Stimulated activated CD4-positive, alpha-beta T cell treated with anti-CD3 and anti-CD28 coated beads, TNF-alpha, amount 100 ng/mL, for 4 hours (primary cell): ENCODE results near the gene GNB1L.
A peak's percentile ranks its signal among the peaks of the same experiment; 100 is the strongest.

ENCODE experiments used
- DNase-seq, 3 experiments: peaks; one replicate each; pipeline ENCODE4 v3.0.0-alpha.2; 2020; ENCODE audit warnings: low read depth in 3 of 3

GNB1L gene

DNA sequence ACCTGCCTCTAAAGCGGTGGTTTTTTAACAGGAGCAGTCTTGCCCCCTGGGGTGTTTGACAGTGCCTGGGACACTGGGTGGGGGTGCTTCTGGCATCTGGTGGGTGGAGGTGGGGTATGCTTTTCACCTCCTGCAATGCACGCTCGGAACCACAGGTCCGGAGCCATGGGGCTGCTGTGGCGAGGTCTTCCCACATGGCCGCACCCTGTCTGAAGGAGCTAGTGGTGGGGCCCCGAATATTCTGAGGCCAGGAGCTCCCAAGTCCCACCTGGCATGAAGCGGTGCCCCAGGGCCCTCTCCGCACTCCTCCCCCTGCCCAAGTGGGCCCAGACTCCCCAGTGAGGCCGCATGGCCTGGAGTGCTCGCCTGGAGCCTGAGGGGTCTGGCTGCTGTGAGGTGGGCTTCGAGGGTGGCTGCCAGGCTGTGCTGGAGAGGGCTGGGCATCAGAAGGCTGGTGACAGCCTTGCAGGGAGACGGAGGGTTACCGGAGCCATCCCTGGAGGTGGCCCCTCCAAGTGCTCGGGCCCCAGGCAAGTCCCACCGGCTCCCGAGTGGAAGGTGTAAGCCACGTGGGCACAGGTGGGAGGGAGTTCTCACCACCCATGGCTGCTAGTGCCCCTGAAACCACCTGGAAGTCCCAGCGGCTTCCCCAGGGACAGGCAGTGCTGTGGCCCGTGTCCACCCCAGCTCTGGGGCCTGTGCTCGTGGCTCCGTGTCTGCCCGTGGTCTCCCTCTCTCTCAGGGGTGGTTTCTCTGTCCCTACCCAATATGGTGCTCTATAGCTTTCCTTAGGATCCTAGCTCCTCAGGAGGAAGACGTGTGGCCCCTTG, 79.0 kb downstream of the GNB1L start:
- DNase-seq = no peak

DNA sequence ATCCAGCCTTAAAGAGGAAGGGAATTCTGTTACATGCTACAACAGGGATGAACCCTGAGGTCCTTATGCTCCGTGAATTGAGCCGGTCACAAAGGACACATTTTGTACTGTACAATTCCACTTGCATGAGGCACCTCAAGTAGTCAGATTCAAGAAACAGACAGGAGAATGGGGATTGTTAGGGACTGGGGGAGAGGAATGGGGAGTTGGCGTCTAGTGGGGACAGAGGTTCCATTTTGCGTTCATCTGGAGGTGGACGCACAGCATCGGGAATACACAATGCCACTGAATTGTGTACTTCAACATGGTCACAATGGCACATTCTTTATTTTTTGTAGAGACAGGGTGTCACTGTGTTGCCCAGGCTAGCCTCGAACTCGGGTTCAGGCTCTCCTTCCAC, 80.0 kb downstream of the GNB1L start:
- no peak for DNase-seq

DNA sequence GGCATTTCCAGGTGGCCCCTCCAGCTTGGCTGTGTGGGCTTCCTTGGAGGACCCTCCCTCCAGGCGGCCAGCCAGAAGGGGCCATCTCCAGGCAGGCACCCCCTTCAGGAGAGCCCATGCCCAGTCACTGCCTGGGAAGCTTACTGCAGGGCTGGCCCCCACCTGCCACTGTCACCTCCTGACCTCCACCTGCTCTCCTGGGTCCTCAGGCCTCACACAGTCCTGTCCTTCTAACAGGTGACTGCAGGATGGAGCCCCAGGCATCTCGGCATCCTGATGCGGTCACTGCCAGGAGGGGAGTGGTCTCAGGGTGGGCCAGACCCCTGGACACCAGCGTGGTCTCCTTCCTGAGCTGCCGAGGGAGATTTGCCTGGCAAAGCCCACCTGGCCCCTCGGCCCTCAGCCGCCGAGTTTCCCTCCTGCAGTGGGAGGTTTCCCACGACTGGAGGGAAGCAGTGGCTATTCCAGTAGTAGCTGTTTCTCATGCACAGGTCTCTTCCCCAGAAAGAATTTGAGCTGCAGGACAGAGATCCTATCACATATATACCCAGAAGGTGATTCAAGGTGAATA, 81.1 kb downstream of the GNB1L start:
- no peak for DNase-seq

DNA sequence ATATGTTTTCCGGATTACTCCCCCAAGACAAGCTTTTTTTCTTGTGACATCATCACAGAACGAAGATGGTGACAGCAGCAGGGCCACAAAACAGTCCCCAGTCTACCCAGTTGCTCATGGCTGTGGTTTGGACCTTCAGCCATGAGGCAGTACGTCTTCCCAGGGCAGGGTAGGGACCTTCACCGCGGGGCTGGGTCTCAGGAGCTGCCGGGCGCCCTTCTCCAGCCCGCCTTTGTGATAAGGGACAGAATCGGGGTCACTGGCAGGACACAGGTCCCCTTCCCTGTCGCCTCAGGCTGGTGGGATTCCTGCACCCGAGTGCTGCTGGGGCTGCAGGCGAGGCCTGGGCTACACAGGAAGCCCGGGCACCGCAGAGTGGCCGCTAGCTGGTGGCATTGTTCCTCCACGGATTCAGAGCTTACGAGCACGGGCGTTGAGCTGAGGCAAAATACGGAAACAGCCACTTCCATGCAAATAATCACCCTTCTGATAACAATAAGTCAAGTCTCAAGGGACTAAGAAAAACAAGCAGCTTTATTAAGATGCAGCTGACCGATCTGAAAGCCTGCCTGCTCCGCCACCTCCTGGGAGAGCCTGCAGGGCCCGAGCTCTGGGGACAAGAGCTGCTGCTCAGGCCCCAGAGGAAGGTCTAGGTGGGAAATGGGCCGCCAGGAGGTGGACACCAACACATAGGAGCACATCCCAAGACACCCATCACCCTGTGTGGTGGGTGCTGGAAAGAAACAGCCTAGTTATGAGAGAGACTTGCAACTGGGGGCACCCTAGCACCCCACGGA, 81.8 kb downstream of the GNB1L start:
- DNase-seq = no peak

DNA sequence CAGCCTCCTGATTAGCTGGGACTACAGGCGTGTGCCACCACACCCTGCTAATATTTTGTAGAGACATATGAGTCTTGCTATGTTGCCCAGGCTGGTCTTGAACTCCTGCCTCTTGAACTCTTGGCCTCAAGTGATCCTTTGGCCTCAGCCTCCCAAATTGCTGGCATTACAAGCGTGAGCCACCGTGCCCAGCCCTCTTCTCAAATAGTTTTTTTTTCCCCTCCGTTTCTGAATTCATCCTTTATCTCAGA, 82.3 kb downstream of the GNB1L start:
- no peak for DNase-seq

DNA sequence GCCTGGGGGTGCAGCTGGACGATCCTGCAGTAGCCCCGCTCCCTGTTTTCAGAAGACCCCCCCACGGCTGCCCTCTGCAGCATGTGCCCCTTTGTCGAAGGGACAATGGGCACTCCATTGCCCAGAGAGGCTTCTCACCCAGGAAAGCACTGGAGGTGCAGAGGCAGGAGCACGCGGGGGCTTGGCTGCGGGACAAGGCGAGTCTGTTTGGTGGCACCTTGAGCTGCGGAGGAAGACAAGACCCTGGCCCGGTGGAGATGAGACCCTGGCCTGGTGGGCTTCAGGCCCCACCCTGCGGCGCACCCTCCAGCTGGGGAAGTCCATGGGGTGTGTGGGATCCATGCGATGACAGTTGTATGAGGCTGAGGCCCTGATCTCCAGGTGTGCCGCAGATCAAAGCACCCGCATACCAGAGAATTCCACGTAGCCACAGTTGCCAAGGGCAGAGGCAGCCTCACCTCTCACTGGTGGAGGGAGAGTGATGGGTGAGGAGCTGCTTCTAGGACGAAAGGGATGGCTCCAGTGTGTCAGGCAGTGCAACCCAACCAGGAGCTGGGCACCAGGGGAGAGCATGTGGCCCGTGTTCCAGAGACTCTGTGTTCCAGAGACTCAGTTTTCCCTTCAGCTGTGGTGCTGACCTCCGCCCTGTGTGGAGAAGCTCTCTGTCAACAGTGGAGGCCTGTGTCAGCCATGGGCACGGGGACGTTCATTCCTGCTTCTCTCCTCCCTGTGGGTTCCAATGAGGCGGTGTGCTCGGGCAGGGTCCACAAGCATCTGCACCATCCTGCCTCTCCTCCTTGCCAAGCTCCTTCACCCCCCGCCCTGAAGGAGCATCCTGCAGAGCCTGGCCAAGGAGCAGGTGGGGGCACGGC, 84.1 kb downstream of the GNB1L start:
- DNase-seq = no peak

DNA sequence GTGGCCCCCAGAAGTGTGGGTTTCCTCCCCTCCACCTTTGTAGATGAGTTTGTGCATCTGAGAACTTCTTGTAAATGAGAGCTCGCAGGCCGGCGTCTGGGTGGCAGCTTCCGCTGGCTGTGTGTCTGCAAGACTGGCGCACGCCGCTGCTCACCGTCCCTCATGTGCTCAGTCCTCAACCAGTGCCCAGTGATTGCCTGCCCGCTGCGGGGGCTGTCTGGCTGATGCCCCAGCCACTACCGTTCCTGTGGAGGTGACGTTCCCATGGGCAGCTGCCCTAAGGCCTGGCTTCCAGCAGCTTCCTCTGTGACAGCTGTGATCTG, 85.3 kb downstream of the GNB1L start:
- DNase-seq = no peak

DNA sequence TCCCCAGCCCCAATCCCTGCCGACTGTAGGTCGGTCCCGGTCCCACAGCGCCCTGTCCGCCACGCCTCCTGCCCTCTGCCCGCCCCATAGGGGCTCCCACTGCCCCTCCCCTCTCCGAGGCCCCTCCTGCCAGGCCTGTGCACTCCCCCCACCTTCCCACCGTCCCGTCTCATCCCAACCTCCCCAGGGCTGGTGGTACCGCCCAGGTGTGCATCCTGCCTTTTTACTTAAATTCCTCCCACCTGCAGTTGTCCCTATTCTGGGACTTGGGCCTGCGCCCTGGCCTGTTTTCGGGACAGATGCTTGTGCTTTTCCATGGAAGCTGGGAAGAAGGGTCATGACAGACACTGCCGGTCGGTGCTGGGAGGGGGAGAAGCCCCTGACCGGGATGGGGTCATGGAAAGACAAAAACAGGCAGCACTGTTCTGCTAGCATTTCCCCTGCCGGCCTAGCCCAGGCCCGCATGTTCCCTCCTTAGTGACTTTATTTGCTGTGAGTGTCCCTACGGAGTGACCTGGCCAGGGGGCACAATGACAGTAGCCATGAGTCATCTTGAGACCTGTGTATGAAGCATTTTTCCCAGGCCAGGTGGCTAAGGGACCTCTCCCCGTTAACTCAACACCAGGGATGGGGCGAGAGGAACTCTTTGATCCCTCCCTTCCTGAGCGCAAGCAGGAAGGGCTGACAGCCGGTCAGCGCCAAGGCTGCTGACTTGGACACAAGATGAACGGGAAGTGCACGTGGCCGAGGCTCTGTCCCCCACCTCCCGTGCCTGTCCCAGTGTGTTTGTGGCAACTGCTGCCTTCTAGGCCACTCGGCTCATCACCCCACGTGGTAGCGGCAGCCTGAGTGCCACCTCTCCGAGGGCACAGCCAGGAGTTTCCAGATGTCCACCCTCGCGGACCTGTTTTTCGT, 87.0 kb downstream of the GNB1L start:
- no peak for DNase-seq

DNA sequence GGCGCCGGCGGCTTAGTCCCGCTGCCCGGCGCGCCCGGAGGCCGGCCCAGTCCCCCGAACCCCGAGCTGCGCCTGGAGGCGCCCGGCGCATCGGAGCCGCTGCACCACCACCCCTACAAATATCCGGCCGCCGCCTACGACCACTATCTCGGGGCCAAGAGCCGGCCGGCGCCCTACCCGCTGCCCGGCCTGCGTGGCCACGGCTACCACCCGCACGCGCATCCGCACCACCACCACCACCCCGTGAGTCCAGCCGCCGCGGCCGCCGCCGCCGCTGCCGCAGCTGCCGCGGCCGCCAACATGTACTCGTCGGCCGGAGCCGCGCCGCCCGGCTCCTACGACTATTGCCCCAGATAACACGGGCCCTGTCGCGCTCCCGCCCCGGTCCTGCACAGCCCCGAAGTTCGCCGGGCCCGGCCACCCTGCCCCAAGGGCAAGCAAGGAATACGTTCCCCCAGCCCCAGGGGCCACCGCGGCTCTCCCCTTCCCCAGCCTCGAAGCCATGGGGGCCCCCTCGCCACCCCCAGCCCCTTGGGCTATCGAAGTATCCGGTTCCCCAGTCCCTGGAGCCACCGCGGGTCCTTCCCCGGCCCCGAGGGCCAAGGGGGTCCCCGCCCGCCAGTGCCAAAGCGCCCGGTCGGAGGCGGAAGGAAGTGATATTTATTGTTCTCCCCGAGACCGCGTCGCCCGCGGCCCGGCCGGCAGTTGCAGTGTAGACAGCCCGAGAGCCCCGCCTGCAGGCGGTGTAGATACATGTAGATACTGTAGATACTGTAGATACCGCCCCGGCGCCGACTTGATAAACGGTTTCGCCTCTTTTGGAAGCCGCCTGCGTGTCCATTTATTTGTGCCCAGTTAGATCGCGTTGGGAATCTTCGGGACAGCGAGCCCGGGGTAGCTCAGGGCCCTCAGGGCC, 87.9 kb downstream of the GNB1L start:
- no peak for DNase-seq

DNA sequence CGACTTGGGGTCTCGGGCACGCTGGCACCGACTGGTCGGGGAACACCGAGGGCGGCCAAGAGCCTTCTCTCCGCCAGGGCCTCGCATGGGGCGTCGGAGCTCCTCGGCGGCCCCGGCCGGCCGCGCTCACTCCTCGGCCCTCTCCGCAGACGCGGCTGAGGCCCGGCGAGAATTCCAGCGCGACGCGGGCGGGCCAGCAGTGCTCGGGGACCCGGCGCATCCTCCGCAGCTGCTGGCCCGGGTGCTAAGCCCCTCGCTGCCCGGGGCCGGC, 88.5 kb downstream of the GNB1L start:
- no peak for DNase-seq

DNA sequence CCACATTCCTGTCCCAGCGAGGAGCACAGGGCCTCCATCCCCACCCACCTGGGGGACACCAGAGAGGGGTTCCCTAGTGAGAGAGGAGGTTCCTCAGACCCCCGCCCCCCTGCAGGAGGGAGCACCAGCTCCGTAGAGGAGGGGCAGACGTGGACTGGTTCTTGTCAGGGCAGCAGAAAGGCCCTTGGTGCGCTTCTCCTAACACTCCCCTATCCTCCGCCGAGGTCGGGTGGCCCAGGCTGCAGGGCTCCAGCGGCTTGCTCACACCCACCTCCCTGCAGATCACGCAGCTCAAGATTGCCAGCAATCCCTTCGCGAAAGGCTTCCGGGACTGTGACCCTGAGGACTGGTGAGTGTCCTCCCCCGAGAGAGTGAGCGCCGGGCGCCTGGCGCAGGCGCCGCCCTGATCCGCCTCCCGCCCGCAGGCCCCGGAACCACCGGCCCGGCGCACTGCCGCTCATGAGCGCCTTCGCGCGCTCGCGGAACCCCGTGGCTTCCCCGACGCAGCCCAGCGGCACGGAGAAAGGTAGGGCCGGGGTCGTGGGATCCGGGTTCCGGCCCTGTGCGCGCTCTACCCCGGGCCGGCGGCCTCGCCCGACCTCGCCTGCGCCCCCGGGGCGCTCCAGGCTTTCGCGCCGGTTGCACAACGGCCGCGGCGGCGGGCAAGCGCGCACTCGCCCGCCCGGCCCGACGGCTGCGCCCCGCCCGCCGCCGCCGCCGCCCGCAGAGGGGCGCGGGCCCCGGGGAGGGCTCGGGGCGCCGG, 89.0 kb downstream of the GNB1L start:
- DNase-seq = peak in 1 of 3 experiments; percentile 4

DNA sequence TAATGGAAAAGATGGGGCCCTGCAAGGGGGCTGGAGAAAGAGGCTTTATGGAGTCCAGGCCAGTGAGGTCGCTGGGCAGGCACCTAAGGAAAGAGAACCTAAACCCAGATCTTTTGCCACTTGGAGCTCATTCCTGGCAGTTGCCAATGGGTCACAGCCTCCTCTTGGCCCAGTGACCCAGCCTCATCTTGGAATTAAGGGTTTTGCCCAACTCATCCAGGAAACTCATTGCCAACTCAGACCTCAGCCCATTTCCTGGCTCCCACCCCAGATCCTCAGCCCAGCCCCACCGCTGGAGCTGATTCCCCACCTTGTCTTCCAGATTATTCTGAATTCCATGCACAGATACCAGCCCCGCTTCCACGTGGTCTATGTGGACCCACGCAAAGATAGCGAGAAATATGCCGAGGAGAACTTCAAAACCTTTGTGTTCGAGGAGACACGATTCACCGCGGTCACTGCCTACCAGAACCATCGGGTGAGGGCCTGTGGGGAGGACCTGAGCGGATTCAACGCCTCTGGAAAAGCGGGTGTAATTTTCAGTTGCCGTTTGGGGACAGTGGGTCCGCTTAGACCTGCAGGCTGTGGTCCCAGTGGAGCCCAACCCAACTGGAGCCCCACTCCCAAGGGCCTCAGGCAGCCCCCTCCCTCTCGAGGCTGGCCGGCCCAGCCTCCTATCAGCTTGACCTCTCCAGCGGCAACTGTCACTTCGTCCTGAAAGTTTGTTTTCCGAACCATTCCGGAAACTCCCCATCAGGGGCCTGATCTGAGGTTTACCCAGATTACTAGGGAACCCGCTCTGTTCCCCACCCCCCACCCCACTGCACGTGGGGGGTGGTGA, 89.8 kb downstream of the GNB1L start:
- no peak for DNase-seq

DNA sequence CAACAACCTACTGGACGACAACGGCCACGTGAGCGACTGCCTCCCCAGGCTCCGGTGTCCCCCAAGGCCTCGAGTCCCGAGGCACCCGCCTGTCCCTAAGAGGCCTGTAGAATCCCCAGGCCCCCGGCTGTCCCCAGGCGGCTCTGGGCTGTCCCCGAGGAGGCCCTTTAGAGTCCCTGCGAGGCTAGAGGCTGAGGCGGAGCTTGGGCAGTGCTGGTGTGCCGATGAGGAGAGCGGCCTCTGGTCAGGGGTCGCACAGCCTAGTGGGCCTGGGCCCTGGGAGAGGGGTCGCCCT, 90.4 kb downstream of the GNB1L start:
- no peak for DNase-seq

DNA sequence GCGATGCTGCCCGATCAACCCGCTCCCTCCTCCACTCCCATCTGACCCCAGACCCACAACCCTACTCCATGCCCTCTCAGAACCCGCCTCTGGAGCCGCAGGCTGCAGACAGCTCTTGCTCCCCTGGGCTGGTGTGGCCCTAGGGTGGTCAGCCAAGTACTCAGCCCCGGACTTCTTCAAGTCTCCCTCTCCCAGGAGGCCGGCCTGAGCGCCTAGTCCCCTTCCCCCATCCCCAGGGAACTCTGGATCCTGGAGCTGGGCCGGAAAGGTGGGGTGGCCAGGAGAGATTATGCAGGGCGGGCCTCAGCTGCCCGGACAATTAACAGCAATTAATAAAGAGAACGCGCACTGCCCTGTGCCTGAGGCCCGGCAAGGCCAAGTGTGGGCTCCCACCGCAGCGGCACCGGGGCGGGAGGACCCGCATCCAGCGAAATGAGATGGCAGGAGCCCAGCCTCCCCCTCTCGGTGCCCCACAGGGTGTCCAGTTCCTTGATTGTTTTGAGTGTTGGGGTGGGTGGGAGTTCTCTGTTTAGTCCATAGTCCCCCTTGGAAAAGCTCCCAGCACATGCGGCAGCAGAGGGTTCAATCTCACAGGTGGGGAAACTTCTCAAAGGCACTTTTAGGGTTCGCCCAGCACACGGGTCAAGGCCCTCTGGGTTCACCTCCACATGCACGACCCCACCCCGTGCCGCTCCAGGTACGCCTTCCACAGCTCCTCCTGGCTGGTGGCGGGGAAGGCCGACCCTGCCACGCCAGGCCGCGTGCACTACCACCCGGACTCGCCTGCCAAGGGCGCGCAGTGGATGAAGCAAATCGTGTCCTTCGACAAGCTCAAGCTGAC, 91.0 kb downstream of the GNB1L start:
- DNase-seq = no peak

DNA sequence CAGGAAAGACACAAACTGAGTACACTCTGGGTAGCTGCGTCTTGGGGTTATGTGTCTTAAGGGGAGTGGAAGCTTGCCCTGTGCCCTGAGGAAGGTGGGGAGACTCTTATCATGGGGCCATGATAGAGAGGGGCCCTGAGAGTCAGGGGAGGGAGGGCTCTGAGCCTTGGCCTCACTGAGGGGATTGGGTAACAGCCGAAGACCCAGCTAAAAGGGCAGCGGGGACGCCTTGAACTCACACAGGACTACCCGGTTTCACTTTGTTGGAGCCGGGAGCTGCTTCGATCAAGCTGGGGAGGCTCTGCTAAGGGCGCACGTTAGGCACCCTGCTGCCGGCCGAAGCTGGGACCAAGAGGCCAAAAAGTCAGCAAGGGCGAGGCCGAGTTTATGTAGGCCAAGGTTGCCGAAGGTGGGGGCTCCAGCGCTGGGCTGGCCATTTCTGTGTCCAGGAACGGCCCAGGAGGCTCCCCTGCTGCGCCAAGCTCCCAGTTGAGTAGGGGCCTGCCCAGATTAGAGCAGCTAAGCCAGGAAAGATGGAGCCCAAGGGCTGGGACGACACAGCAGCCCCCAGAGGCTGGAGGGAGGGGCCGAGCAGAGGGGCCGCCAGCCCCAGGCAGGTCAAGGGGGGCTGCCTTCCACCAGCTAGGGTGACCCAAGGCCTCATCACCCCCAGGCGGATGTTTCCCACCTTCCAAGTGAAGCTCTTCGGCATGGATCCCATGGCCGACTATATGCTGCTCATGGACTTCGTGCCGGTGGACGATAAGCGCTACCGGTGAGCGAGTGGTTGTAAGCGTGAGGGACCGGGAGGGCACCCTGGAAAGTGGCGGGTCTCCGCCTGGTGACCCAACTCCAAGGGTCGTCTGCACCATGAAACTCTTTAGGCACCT, 91.9 kb downstream of the GNB1L start:
- DNase-seq = no peak

DNA sequence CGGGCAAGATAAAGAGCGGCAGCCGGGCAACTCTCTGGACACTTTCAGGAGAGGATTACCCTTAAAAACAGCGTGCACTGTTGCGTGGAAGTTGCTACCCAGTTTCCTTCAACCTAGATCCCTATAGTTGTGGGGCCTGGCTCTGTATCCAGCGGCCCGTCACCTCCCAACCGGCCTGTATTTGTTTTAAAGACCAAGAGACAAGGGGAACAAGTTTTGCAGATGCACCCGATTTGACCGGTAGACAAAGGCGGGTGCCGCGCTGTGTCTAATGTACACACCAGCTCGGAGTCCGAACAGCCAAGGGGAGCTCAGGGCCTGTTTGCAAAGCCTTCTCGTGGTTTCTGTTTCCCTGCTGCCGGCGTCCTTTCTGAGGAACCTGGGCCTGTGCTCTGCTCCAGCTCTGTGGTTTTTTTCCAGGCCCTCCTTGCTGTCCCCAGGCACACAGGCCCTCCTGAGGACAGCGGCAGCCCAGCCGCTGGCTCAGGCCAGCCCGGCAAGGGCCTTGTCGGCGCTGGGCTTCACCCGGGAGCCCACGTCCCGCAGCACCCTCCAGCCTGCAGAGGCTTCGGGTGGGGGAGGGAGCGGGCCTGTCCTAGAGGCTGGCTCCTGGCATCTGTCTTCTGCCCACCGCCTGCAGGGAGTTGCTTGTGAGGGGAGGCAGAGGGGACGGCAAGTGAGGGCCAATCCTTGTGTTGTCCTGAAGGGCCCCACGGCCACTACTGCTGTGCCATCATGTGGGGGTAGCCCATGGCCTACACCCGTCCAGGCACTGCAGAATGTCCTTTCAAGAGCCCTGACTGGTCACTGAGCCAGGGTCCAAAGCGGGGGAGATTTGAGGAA, 92.7 kb downstream of the GNB1L start:
- DNase-seq = no peak
